Muscle layer of colon (tissue), 2 donors: ENCODE measurements around the gene NOP14.

Source experiments
- H3K27ac ChIP-seq: one replicate; pipeline ENCODE4 v1.7.0; 2013; ENCODE audit warnings: low read depth, mild to moderate bottlenecking, low read length, moderate library complexity
- H3K27me3 ChIP-seq, 2 donors: one replicate each; pipeline ENCODE4 v1.7.0; 2013; ENCODE audit warnings: low read length in 2 of 2, mild to moderate bottlenecking in 2 of 2; ENCODE audit not compliant: insufficient read depth in 2 of 2, control insufficient read depth in 1 of 2
- H3K36me3 ChIP-seq: one replicate; pipeline ENCODE4 v1.7.0; 2013; ENCODE audit warnings: mild to moderate bottlenecking, low read length; ENCODE audit not compliant: insufficient read depth
- H3K4me1 ChIP-seq: one replicate; pipeline ENCODE4 v1.7.0; 2013; ENCODE audit warnings: mild to moderate bottlenecking, low read length; ENCODE audit not compliant: insufficient read depth
- H3K4me3 ChIP-seq, 2 donors: one replicate each; pipeline ENCODE4 v1.7.0; 2013; ENCODE audit warnings: low read length in 2 of 2, low read depth in 1 of 2, mild to moderate bottlenecking in 1 of 2, moderate library complexity in 1 of 2
- H3K9ac ChIP-seq: one replicate; pipeline ENCODE4 v1.7.0; 2013; ENCODE audit warnings: low read length
- H3K9me3 ChIP-seq: one replicate; pipeline ENCODE4 v1.7.0; 2013; ENCODE audit warnings: mild to moderate bottlenecking, low read length
- donor health status: abdominal sarcoma.
- donor health status: Adenocarcinoma of cecum.

Gene NOP14

GRCh38 chr4:2900741-2901140 lies 62.5 kb downstream of the NOP14 start:
- H3K27me3 ChIP-seq = no peaks in the 10 kb centered on the region
- H3K4me1 ChIP-seq = no peaks in the 10 kb centered on the region
- H3K9ac ChIP-seq = no peak overlapping the region
- peaks cover 77% of the 10 kb centered on the region for H3K36me3 ChIP-seq
- no peaks in the 10 kb centered on the region for H3K9me3 ChIP-seq
- H3K4me3 ChIP-seq = no peak overlapping the region
- H3K27ac ChIP-seq = no peak overlapping the region

- Histone ChIP-seq H3K36me3 (peaks cover 68% of the 10 kb centered on the region), H3K4me1 (peaks cover 8% of the 10 kb centered on the region), H3K4me3 (no peak overlapping the region), H3K9me3 (no peaks in the 10 kb centered on the region), H3K27ac (no peak overlapping the region), H3K9ac (no peak overlapping the region), H3K27me3 (no peaks in the 10 kb centered on the region)
Measured at GRCh38 chr4:2898001-2898400, 65.2 kb downstream of the NOP14 start.

GRCh38 chr4:2893772-2894171 lies 69.4 kb downstream of the NOP14 start:
- H3K4me3 ChIP-seq = no peak overlapping the region
- H3K4me1 ChIP-seq = peaks cover 14% of the 10 kb centered on the region
- no peak overlapping the region for H3K27ac ChIP-seq
- H3K9ac ChIP-seq = no peak overlapping the region
- no peaks in the 10 kb centered on the region for H3K27me3 ChIP-seq
- H3K9me3 ChIP-seq = no peaks in the 10 kb centered on the region
- H3K36me3 ChIP-seq = peaks cover 36% of the 10 kb centered on the region

GRCh38 chr4:2891294-2891693 lies 71.9 kb downstream of the NOP14 start:
- peaks cover 33% of the 10 kb centered on the region for H3K36me3 ChIP-seq
- no peaks in the 10 kb centered on the region for H3K9me3 ChIP-seq
- H3K4me3 ChIP-seq = no peak overlapping the region
- H3K27ac ChIP-seq = no peak overlapping the region
- H3K4me1 ChIP-seq = peaks cover 14% of the 10 kb centered on the region
- no peak overlapping the region for H3K9ac ChIP-seq
- no peaks in the 10 kb centered on the region for H3K27me3 ChIP-seq

- Histone ChIP-seq H3K9ac (no peak overlapping the region), H3K27me3 (no peaks in the 10 kb centered on the region), H3K36me3 (peaks cover 33% of the 10 kb centered on the region), H3K9me3 (no peaks in the 10 kb centered on the region), H3K27ac (no peak overlapping the region), H3K4me3 (no peak overlapping the region), H3K4me1 (peaks cover 13% of the 10 kb centered on the region)
Measured at GRCh38 chr4:2888886-2889285, 74.3 kb downstream of the NOP14 start.
